ENCODE measurements around the gene PIK3R6. TPM values are rescaled to one million over a fixed set of nuclear protein-coding genes. Genes with fewer than 3 reads are reported as not detected.

Gene PIK3R6
- total and polyA plus RNA-seq, 2 of the 13 experiments (the other 11 are each of a cell fraction or from before 2014, with no cell fraction given) = not detected

DNA sequence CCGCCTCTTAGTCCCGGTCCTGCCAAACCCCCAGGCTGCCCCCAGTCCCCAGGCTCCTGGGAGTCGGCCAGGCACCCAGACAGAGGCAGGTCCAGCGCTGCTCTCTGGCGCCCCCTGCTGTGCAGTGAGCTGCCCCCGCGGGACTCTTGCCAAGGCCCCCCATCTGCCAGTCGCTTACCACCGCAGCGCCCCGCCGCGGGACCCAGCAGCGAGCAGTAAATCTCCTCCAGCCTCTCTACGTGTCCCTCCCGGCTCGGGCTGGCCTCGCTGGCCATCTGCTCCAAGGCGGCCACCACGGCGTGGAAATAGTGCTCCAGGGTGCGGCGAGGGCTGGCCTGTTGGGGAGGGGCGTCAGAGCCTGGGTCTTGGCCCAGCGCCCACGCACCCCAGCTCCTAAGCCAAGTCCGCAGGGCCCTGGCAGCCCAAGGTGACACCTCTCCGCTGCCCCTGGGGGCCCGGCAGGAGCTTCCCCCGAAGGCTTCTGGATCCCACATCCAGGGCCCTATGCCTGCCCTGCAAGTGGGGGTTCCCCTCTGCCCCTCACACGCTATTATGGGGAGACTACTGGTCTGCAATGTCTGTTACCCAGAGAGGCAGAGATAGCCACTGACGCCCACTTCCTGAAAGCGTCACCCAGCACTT lies 34.6 kb downstream of the PIK3R6 start (continued):
- TF ChIP-seq, protein P1, sequence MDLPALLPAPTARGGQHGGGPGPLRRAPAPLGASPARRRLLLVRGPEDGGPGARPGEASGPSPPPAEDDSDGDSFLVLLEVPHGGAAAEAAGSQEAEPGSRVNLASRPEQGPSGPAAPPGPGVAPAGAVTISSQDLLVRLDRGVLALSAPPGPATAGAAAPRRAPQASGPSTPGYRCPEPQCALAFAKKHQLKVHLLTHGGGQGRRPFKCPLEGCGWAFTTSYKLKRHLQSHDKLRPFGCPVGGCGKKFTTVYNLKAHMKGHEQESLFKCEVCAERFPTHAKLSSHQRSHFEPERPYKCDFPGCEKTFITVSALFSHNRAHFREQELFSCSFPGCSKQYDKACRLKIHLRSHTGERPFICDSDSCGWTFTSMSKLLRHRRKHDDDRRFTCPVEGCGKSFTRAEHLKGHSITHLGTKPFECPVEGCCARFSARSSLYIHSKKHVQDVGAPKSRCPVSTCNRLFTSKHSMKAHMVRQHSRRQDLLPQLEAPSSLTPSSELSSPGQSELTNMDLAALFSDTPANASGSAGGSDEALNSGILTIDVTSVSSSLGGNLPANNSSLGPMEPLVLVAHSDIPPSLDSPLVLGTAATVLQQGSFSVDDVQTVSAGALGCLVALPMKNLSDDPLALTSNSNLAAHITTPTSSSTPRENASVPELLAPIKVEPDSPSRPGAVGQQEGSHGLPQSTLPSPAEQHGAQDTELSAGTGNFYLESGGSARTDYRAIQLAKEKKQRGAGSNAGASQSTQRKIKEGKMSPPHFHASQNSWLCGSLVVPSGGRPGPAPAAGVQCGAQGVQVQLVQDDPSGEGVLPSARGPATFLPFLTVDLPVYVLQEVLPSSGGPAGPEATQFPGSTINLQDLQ (CRISPR knock-in tag; IDR thresholded peaks at IDR 0.05) = no peak

- DNase-seq (ENCODE audit: low spot score) = no peak
- ChIA-PET POLR2A (no interaction called here), CTCF (ENCODE audit: low intra/inter-chr PET ratio, low total read pairs) (no interaction called here)
- no peak for ATAC-seq
- in situ Hi-C loops (cut with HindIII; ENCODE audit: extremely low pct_ligation_motif_present, low pct_unique_long_range_greater_than_20kb) = no loop called here
- Histone ChIP-seq H3K27me3 (ENCODE audit: control insufficient read depth in 1 of 2, insufficient read depth in 2 of 2, low read length in 2 of 2) (peaks cover 0 to 13% of the 10 kb centered on the region in 2 experiments; a peak in 3 of 5 replicates), H3K27ac (ENCODE audit: extremely low read length, insufficient read depth, low read length) (no peak overlapping the region), H3K36me3 (replicated peaks in 1 of 2; ENCODE audit: control insufficient read depth in 1 of 2, insufficient read depth in 2 of 2, low read length in 2 of 2) (no peaks in the 10 kb centered on the region), H3K4me1 (ENCODE audit: insufficient read depth, low read length) (no peaks in the 10 kb centered on the region), H2AFZ (ENCODE audit: low read length) (no peak overlapping the region), H3K4me3 (replicated peaks in 1 of 3; ENCODE audit: insufficient read depth in 1 of 3, low read depth in 2 of 3, low read length in 3 of 3) (no peak overlapping the region), H3K9me3 (ENCODE audit: low read length) (no peaks in the 10 kb centered on the region), H3K79me2 (ENCODE audit: insufficient read depth, low read length) (no peaks in the 10 kb centered on the region), H4K20me1 (ENCODE audit: insufficient read depth, low read length) (no peaks in the 10 kb centered on the region), H3K4me2 (ENCODE audit: low read depth, low read length) (no peak overlapping the region), H3K9ac (ENCODE audit: insufficient read depth, low read depth, low read length) (no peak overlapping the region)
- TF ChIP-seq BCL6 (CRISPR knock-in tag; IDR thresholded peaks at IDR 0.05) = no peak
- TF ChIP-seq ZNF562 (CRISPR knock-in tag; IDR thresholded peaks at IDR 0.05; ENCODE audit: borderline replicate concordance) = no peak
- no peak for TF ChIP-seq SRF (IDR thresholded peaks at IDR 0.05; ENCODE audit: low read depth, low read length)
- TF ChIP-seq MAF1 (CRISPR knock-in tag; IDR thresholded peaks at IDR 0.05; ENCODE audit: borderline replicate concordance) = no peak
- no peak for TF ChIP-seq ZNF10 (CRISPR knock-in tag; IDR thresholded peaks at IDR 0.05; ENCODE audit: borderline replicate concordance, low read depth)
- TF ChIP-seq ZNF776 (CRISPR knock-in tag; IDR thresholded peaks at IDR 0.05) = no peak
- no peak for TF ChIP-seq XRCC5 (optimal IDR thresholded peaks at IDR 0.05; ENCODE audit: low read length)
- TF ChIP-seq IRX3 (CRISPR knock-in tag; IDR thresholded peaks at IDR 0.05; ENCODE audit: borderline replicate concordance, low read depth) = no peak
- no peak for TF ChIP-seq ZNF24 (IDR thresholded peaks at IDR 0.05)
- intact Hi-C loops (cut with micrococcal nuclease; ENCODE audit: unreplicated experiment) = no loop called here
- WGBS (ENCODE audit: low lambda C conversion rate) = 37% methylated on average over 5 of the region's 7 CpGs
- no TSS peak for BruUV-seq (replicated peaks)
- FAIRE-seq = no peak
Measured at GRCh38 chr17:8831234-8831849, 36.1 kb downstream of the PIK3R6 start.

Measured in HepG2 (cell line).